Astrocyte (in vitro differentiated cells and primary cell): ENCODE data around the gene MYOZ2. TPM values are rescaled to one million over a fixed set of nuclear protein-coding genes. Genes with fewer than 3 reads are reported as not detected.

Experiments used
- DNase-seq: peaks from one replicate; pipeline ENCODE4 v3.0.0-alpha.2; 2010; ENCODE audit warnings: low read depth
- FAIRE-seq: peaks from 2 replicates; lab custom pipeline; 2011; peaks lifted over from hg19 to GRCh38; lab: Jason Lieb, UNC
- H2AFZ ChIP-seq: 2 replicates; pipeline ENCODE4 v1.6.0; 2012; ENCODE audit warnings: low read depth, low read length, inconsistent platforms
- H3K27ac ChIP-seq: 2 replicates; pipeline ENCODE4 v1.5.1; 2011; ENCODE audit warnings: low read depth, low read length, inconsistent platforms
- H3K27me3 ChIP-seq: 2 replicates; pipeline ENCODE4 v1.6.0; 2011; ENCODE audit warnings: low read length, inconsistent platforms; ENCODE audit not compliant: insufficient read depth
- H3K36me3 ChIP-seq: 2 replicates; pipeline ENCODE4 v1.5.1; 2011; ENCODE audit warnings: low read length, inconsistent platforms; ENCODE audit not compliant: insufficient read depth
- H3K4me1 ChIP-seq: 2 replicates; pipeline ENCODE4 v1.5.1; 2011; ENCODE audit warnings: low read length, inconsistent platforms; ENCODE audit not compliant: insufficient read depth
- H3K4me2 ChIP-seq: 2 replicates; pipeline ENCODE4 v1.6.0; 2012; ENCODE audit warnings: low read length, inconsistent platforms
- H3K4me3 ChIP-seq: 2 replicates; pipeline ENCODE4 v1.5.1; 2011; ENCODE audit warnings: low read depth, mild to moderate bottlenecking, low read length, inconsistent platforms; ENCODE audit not compliant: insufficient read depth
- H3K79me2 ChIP-seq: 2 replicates; pipeline ENCODE4 v1.6.0; 2012; ENCODE audit warnings: mild to moderate bottlenecking, low read length, inconsistent platforms; ENCODE audit not compliant: insufficient read depth
- H3K9ac ChIP-seq: 2 replicates; pipeline ENCODE4 v1.6.0; 2012; ENCODE audit warnings: mild to moderate bottlenecking, low read length, inconsistent platforms
- H3K9me3 ChIP-seq: 2 replicates; pipeline ENCODE4 v1.5.1; 2012; ENCODE audit warnings: low read depth, mild to moderate bottlenecking, low read length, inconsistent platforms; ENCODE audit not compliant: insufficient read depth
- H4K20me1 ChIP-seq: 2 replicates; pipeline ENCODE4 v1.6.0; 2012; ENCODE audit warnings: low read length, inconsistent platforms; ENCODE audit not compliant: insufficient read depth
- H3K27ac Mint-ChIP-seq: one replicate; pipeline ENCODE4 v1.8.0; 2021; ENCODE audit warnings: mild to moderate bottlenecking, mixed read lengths; ENCODE audit not compliant: unreplicated experiment
- H3K27me3 Mint-ChIP-seq: one replicate; pipeline ENCODE4 v1.8.0; 2021; ENCODE audit warnings: low read depth, mixed read lengths; ENCODE audit not compliant: unreplicated experiment
- H3K36me3 Mint-ChIP-seq: one replicate; pipeline ENCODE4 v1.8.0; 2021; ENCODE audit warnings: low read depth, mixed read lengths; ENCODE audit not compliant: unreplicated experiment
- H3K4me1 Mint-ChIP-seq: one replicate; pipeline ENCODE4 v1.8.0; 2021; ENCODE audit warnings: low read depth, mixed read lengths; ENCODE audit not compliant: unreplicated experiment
- H3K4me3 Mint-ChIP-seq: one replicate; pipeline ENCODE4 v1.8.0; 2021; ENCODE audit warnings: mild to moderate bottlenecking, moderate library complexity, mixed read lengths; ENCODE audit not compliant: unreplicated experiment
- H3K9me3 Mint-ChIP-seq: one replicate; pipeline ENCODE4 v1.8.0; 2021; ENCODE audit warnings: mild to moderate bottlenecking, mixed read lengths; ENCODE audit not compliant: unreplicated experiment
- CTCF ChIP-seq: IDR thresholded peaks from 2 replicates; pipeline ENCODE4 v1.5.1; 2011; ENCODE audit warnings: low read depth, mild to moderate bottlenecking, inconsistent platforms, low read length, moderate library complexity; ENCODE audit not compliant: insufficient read depth
- EZH2 ChIP-seq: IDR thresholded peaks from 2 replicates; pipeline ENCODE4 v1.6.1; 2012; ENCODE audit warnings: mild to moderate bottlenecking, low read length, inconsistent platforms; ENCODE audit not compliant: insufficient read depth
- total RNA-seq: library from RNA; stranded (reverse); gene quantifications from 2 replicates; pipeline ENCODE4 v1.2.1, GENCODE V29; 2021

Gene MYOZ2
- total RNA-seq, 1 donor from 2014 or later: 1.1 TPM

- H3K27me3 ChIP-seq: no peaks in the 10 kb centered on the region
- H3K27me3 Mint-ChIP-seq: no peaks in the 10 kb centered on the region
- no peaks in the 10 kb centered on the region for H3K9me3 Mint-ChIP-seq
- no peaks in the 10 kb centered on the region for H3K9me3 ChIP-seq
- H3K79me2 ChIP-seq: peaks cover 38% of the 10 kb centered on the region
- H3K9ac ChIP-seq: peak overlapping the region; percentile 93
- H3K36me3 ChIP-seq: peaks cover 5% of the 10 kb centered on the region
- DNase-seq: peak; percentile 92
- H3K4me3 Mint-ChIP-seq: peak overlapping the region; percentile 88
- peak overlapping the region; percentile 85 for H3K4me2 ChIP-seq
- no peaks in the 10 kb centered on the region for H4K20me1 ChIP-seq
- TF ChIP-seq CTCF: peak; percentile 18
- TF ChIP-seq EZH2: no peak
- peak overlapping the region; percentile 92 for H3K4me3 ChIP-seq
- peak; percentile 9 for FAIRE-seq
- peak overlapping the region; percentile 93 for H3K27ac Mint-ChIP-seq
- H3K4me1 ChIP-seq: peaks cover 14% of the 10 kb centered on the region
- H3K4me1 Mint-ChIP-seq: peaks cover 21% of the 10 kb centered on the region
- H2AFZ ChIP-seq: peak overlapping the region; percentile 70
- peak overlapping the region; percentile 89 for H3K27ac ChIP-seq
- H3K36me3 Mint-ChIP-seq: no peaks in the 10 kb centered on the region
Measured at GRCh38 chr4:119212964-119213606, 77.5 kb downstream of the MYOZ2 start.

- FAIRE-seq (no peak), DNase-seq (no peak)
- no peak overlapping the region for H3K4me3 Mint-ChIP-seq
- H3K9me3 ChIP-seq: no peaks in the 10 kb centered on the region
- no peak overlapping the region for H3K27ac Mint-ChIP-seq
- no peak overlapping the region for H3K9ac ChIP-seq
- H3K9me3 Mint-ChIP-seq: no peaks in the 10 kb centered on the region
- H3K4me2 ChIP-seq: no peak overlapping the region
- peaks cover 2% of the 10 kb centered on the region for H3K4me1 Mint-ChIP-seq
- H3K27me3 Mint-ChIP-seq: no peaks in the 10 kb centered on the region
- peaks cover 4% of the 10 kb centered on the region for H3K4me1 ChIP-seq
- H3K27me3 ChIP-seq: no peaks in the 10 kb centered on the region
- TF ChIP-seq EZH2: no peak
- TF ChIP-seq CTCF: no peak
- H3K4me3 ChIP-seq: no peak overlapping the region
- no peak overlapping the region for H2AFZ ChIP-seq
- H3K36me3 ChIP-seq: peaks cover 13% of the 10 kb centered on the region
- H4K20me1 ChIP-seq: no peaks in the 10 kb centered on the region
- peaks cover 5% of the 10 kb centered on the region for H3K36me3 Mint-ChIP-seq
- no peak overlapping the region for H3K27ac ChIP-seq
- peaks cover 56% of the 10 kb centered on the region for H3K79me2 ChIP-seq
Measured at GRCh38 chr4:119218093-119218492, 82.5 kb downstream of the MYOZ2 start.

GRCh38 chr4:119221412-119221811, 85.8 kb downstream of the MYOZ2 start:
- no peak for DNase-seq

More at GRCh38 chr4:119221412-119221811, 85.8 kb downstream of the MYOZ2 start:
- no peak for FAIRE-seq
- no peak overlapping the region for H3K4me3 Mint-ChIP-seq
- H3K9me3 ChIP-seq: no peaks in the 10 kb centered on the region
- H3K36me3 Mint-ChIP-seq: peaks cover 5% of the 10 kb centered on the region
- H2AFZ ChIP-seq: no peak overlapping the region
- no peak overlapping the region for H3K9ac ChIP-seq
- no peaks in the 10 kb centered on the region for H3K9me3 Mint-ChIP-seq
- peaks cover 27% of the 10 kb centered on the region for H3K79me2 ChIP-seq
- TF ChIP-seq CTCF (no peak), EZH2 (no peak)
- H3K4me3 ChIP-seq: no peak overlapping the region
- no peaks in the 10 kb centered on the region for H4K20me1 ChIP-seq
- no peak overlapping the region for H3K27ac Mint-ChIP-seq
- H3K27me3 Mint-ChIP-seq: no peaks in the 10 kb centered on the region
- no peaks in the 10 kb centered on the region for H3K27me3 ChIP-seq
- peaks cover 13% of the 10 kb centered on the region for H3K36me3 ChIP-seq
- H3K27ac ChIP-seq: no peak overlapping the region
- H3K4me2 ChIP-seq: no peak overlapping the region
- H3K4me1 Mint-ChIP-seq: peaks cover 1% of the 10 kb centered on the region
- peaks cover 4% of the 10 kb centered on the region for H3K4me1 ChIP-seq
